ENCODE measurements around the gene KEL.

DNA sequence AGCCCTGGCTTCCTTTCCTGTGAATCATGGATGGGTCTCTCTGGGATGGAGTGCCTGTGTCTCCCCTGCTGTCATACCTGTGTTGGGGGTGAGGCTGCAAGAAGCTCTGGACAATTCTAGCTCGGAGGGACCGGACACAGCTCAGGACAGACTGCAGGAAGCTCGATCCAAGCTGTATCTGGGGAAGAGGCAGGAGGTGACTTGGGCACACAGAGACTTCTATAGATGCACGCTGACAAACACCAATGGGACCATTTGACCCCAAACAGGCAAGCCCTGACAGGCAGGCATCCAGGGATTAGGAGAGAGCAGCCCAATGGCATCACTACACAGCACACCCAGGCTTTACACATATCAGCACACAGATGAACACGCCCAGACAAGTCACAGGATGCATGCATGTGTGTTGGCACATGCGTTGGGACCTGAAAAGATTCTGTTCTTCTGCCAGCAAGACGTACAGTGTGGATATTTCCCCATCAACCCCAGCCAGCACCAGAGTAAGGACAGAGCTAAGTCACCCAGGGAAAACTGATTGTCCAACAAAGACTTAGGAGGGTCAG lies 18.4 kb downstream of the KEL start:
- TF ChIP-seq POLR2A (IDR thresholded peaks at IDR 0.05) (no peak), CTCF (IDR thresholded peaks at IDR 0.05) (no peak)
